Panc1 (cell line): ENCODE results near the gene WFDC5. TPM values are rescaled to one million over a fixed set of nuclear protein-coding genes. Genes with fewer than 3 reads are reported as not detected.

Source experiments
- total RNA-seq: library from RNA; stranded (reverse); gene quantifications from one replicate; pipeline ENCODE4 v1.2.1, GENCODE V29; 2021; ENCODE audit not compliant: unreplicated experiment

Gene WFDC5
- total RNA-seq, 1 experiment from 2014 or later, result not detected

Other genes starting within 250 kb of the WFDC5 start
- 267 TPM for gene YWHAB, start 229.5 kb downstream of the WFDC5 start, total RNA-seq
- 102 TPM for gene PABPC1L, start 205.1 kb downstream of the WFDC5 start, total RNA-seq
- 30.6 TPM for gene TOMM34, start 154.8 kb downstream of the WFDC5 start, total RNA-seq
- gene STK4, start 148.7 kb downstream of the WFDC5 start, total RNA-seq, result 50.2 TPM
- not detected for gene KCNS1, start 14.0 kb downstream of the WFDC5 start, total RNA-seq
- gene WFDC12, start 9.3 kb upstream of the WFDC5 start, total RNA-seq, result not detected
- not detected for gene PI3, start 59.7 kb upstream of the WFDC5 start, total RNA-seq
- gene SEMG1, start 91.9 kb upstream of the WFDC5 start, total RNA-seq, result not detected
- not detected for gene SEMG2, start 106.2 kb upstream of the WFDC5 start, total RNA-seq
- 0.74 TPM for gene SLPI, start 139.4 kb upstream of the WFDC5 start, total RNA-seq
- 0.18 TPM for gene RBPJL, start 191.7 kb upstream of the WFDC5 start, total RNA-seq
- gene MATN4, start 193.1 kb upstream of the WFDC5 start, total RNA-seq, result 0.15 TPM
- gene SDC4, start 233.2 kb upstream of the WFDC5 start, total RNA-seq, result 93.3 TPM
- 29.1 TPM for gene SYS1, start 248.0 kb upstream of the WFDC5 start, total RNA-seq